ENCODE data around the gene KRT5.
"Not testable (repeated sequence)": the region's sequence is repeated elsewhere in the genome, so short reads cannot be mapped to it uniquely, and the experiment has no call there.

KRT5 gene

DNA sequence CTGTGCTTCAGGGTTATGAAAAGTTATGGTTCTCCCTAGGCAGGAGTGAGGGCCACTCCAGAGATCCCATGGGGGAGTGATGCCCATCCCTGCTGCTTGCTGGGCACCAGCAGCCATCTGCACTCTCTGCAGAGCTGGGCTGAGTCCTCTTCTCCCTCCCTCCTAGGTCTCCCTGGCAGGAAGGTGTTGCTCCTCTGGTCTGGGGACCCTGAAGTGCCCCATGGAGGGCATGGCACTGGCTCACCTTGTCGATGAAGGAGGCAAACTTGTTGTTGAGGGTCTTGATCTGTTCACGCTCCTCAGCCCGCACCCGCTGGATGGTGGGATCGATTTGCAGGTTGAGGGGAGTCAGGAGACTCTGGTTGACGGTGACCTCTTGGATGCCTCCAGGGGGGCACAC lies 27.8 kb downstream of the KRT5 start:
- not testable (repeated sequence) for DNase-seq

DNA sequence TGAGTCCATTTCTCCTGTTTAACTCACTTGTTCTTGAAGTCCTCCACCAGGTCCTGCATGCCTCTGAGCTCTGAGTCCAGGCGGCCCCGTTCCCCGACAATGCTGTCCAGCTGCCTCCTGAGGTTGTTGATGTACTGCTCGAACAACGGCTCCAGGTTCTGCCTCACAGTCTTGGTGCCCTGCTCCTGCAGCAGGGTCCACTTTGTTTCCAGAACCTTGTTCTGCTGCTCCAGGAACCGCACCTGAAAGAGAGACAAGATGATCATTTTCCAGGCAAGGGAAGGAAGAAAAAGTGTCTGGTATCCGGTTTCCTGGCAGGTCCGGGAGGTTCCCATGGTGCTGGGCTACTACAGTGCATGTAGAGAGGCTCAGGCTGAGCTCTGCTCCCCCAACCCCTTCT lies 28.7 kb downstream of the KRT5 start:
- DNase-seq: not testable (repeated sequence)

DNA sequence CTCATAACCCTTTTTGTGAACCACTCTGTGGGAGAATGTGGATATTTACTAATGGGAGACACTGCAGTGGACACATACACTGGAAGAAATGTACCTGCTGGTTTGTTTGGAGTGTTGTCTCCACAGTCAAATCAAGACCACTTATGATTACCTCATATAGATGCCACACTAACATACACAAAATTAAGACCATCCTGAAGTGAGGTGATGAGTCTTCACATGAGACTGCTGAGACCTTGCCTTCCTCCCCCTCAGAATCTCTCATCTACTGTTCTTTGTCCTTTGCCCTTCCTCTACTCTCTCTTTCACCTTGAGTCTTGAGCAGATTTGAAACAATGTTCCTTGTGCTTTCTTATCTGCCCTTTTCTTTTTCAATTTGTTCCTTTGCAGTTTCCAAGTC lies 31.5 kb downstream of the KRT5 start:
- DNase-seq: no peak

DNA sequence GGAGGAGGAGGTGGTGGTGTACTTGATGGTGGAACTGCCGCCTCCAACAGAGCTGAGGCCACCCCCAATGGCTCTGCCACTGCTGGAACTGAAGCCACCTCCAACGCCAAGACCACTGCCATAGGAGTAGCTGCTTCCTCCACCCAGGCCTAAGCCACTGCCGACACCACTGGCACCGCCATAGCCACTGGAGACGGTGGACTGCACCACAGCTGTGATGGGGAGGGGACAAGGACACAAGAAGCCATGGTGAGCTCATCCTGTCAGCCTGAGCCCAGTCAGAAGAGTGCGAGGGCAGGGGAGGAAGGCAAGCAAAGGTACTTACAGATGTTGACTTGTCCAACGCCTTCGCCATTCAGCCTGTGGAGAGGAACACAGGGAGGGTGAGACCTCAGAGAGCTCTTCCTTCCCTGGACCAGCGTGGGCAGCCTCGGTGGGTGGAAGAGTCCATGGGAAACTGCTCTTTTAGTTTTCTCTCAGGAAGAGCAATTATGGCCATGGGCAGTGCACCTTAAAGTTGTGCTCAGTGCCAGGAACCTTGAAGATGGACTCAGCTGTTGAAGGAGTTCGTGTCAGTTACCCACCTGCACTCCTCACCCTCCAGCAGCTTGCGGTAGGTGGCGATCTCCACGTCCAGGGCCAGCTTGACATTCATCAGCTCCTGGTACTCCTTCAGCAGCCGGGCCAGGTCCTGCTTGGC lies 32.3 kb downstream of the KRT5 start:
- not testable (repeated sequence) for DNase-seq

DNA sequence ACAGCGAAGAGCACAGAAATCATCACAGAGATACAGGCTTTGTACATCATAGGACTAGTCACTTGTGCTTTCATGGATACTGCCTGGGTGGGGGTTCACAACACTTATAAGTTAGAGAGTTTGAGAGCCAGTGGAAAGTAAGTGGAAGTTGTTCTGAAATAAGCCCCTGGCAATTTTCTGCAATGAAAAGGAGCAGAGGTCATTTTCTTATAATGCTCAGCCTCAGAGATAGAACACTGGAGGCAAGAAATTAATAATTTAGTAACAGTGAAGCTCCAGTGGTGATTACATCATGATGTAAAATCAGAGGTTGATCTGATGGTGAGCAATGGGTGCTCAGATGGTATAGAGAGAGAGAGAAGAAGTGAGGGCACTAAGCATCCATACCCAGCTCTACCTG lies 33.0 kb downstream of the KRT5 start:
- DNase-seq: no peak

DNA sequence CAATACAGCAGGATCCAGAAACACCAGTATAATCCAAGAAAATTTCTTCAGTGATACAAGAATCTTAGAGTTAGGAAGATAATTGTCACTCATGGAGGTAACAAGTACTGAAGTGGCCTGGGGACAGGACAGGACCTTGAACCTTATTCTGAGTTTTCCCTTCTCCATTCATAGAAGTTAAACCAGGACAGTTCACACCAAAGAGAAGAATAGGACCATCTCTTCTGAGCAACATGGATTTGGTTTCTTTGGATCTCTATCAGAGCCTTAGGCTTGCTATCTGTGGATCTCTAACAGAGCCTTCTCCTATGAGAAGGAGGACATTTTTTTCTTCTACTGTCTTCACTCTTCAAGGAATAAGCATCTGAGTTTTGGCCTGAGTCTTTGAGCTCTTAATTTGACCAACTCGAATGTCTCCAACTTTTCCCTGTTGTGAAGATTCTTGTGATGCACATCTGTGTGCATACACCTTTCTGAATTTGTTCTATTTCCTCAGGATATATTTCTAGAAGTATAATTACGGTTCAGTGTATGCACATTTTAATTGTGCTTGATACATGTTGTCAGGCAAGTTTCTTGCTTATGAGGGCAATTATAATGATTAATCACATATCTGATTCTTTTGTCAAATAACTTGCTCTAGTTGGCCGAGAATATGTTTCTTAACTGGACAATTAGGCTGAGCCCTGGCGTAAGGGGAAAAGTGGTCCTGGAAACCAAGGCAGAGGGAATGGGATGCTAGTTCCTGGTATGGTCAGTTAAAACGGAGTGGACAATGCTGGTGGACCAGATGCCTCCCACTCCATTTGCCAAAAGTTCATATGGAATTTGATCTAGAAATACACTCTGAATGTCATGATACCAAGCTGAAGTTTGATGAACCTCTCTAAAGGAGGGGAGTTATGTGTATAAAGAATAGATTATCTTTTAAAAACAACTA lies 33.8 kb downstream of the KRT5 start:
- no peak for DNase-seq

DNA sequence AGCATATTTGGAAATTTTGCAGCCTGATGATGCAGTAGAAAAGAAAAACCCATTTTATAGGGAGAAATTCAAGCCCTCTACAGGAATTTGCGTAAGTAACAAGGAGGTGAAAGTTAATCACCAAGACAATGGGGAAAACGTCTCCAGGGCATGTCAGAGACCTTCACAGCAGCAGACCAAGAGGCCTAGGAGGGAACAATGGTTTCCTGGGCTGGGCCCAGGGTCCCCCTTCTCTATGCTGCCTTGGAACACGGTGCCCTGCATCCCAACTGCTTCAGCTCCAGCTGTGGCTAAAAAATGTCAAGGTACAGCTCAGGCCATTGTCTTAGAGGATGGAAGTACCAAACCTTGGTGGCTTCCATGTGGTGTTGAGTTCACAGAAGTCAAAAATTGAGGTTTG lies 40.1 kb downstream of the KRT5 start:
- DNase-seq: no peak

DNA sequence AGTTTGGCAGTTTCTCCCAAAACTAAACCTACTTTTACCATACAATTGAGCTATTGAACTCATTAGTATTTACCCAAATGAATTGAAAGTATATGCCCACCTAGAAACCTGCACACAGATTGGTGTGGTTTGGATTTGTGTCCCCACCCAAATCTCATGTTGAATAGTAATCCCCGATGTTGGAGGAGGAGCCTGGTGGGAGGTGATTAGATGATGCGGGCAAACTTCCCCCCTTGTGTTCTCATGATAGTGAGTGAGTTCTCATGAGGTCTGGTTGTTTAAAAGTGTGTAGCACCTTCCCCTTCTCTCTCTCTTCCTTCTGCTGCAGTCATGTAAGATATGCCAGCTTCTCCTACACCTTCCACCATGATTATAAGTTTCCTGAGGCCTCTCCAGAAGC lies 42.5 kb downstream of the KRT5 start:
- no peak for DNase-seq

DNA sequence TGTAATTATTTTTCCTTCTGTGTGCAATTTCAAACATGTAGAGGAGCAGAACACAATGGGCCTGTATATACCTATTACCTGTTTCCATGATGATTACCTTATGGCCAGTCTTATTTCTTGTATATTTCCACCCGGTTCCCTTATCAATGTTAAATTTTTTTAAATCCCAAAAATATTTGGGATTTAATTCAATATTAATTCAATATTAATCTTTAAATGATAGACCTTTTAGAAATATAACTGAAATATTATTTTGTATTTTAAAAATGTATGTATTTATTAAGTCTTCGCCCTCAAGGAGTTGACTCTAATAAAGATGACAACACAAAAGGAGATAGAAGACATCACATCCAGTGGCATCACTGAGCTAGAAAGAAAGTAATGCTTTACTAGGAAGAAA lies 46.0 kb downstream of the KRT5 start:
- no peak for DNase-seq

DNA sequence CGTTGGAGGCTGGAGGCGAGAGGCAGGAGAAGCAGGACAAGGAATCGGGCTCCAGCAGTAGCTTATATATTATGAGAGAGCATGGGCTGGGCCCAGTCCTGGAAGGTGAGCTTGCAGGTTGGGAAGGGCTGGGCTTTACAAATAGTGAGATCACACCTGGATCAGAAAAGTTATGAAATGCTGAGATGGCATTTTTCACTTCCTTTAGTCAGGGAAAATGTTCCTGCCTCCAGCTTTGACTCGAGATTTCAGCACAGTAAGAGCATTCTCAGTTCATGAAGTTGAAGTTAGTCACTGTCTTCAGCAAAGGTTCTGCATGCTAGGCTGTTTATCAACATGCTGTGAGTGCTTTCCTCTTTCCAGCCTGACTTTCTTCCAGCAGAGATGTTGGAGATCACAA lies 46.4 kb downstream of the KRT5 start, which contains the start of gene KRT6C:
KRT6C (minus strand) TSS at position 38 of the 400 bp plus-strand sequence. CDS start 68 bp downstream, outside the sequence.
- no peak for DNase-seq

DNA sequence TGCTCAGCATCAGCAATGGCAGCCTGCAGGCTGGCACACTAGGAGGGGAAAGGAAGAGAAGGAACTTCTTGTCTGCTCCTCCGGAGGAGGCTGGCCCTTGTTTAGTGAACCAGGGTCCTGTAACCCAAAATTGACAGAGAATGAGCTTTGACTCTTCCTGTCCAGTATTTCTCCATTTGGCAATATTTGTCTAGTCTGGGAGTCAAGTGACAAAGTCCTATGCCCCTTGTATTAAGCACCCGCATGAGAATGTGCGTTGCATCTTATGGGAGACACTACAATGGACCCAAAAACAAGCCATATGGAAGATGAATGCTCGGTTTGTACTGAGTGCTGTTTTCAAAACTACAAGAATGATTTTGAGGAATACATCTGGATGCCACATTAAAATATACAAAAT lies 50.3 kb downstream of the KRT5 start:
- DNase-seq: no peak

DNA sequence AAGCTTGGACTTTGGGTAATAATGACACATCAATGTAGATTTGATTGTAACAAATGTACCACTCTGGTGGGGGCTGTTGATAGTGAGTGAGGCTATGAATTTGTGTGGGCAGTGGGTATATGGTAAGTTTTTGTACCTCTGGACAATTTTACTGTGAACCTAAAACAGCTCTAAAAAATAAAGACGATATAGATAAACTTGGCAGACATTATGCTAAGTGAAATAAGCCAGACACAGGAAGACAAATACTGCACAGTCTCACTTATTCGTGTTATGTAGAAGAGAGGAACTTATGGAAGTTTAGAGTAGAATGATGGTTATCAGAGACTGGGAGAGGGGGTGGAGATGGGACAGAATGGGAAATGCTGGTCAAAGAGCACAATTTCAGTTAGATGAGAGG lies 55.3 kb downstream of the KRT5 start:
- DNase-seq: no peak
